ENCODE measurements around the gene KDSR.
A peak's percentile ranks its signal among the peaks of the same experiment; 100 is the strongest.

The KDSR gene

DNA sequence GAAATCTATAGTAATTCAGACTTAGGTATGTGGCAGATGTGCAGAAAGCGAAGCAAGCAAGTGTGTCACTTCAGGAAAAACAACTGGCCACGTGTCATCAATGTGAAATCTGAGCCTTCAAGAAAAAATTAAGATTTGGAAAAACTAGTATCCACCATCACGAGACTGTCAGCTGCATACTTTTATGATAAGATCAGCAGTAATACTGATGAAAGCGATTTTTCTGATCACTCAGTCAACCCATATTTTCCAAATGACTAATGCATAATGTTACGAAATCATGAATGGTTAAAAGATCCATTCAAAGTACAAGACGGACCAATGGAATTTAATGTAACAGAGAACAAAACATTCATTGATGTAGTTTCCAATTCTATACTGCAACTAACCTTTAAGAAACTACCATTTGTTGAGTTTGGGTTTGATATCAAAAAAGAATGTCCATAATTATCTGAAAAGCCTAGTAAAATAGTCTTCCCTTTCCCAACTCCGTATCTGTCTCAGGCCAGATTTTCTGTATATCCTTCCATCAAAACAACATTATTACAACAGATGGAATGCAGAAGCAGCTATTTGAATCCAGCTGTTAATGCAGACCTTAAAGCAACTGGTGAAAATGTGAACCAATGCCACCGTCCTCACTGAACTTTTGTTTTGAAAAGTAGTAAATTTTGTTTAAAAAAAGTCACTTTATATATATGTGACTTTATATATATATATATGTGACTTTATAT is 30.5 kb downstream of the KDSR start:
- TF ChIP-seq CTCF (IDR thresholded peaks at IDR 0.05; ENCODE audit: low read length, missing control alignments), result no peak
- no peak overlapping the region for H3K4me3 ChIP-seq (replicated peaks; ENCODE audit: low read depth, low read length)
- peak; percentile 92 for DNase-seq (ENCODE audit: low read depth)

DNA sequence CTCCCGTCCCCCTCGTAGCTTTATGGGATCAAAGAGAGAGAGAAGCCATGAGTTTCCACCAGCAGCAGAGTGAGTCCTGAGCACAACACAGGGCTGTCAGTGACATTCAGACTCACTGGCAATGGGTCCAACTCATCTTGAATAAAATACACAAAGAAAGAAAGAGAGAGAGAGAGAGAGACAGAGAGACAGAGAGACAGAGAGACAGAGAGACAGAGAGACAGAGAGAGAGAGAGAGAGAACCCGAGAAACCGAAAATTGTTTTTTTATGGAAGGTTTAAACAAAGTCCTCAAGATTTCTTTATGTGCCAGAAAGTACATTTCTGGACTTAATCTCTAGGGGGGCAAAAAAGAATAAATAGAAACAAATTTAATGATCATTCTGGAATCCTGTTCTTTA is 35.9 kb downstream of the KDSR start:
- no peak for TF ChIP-seq CTCF (IDR thresholded peaks at IDR 0.05; ENCODE audit: low read length, missing control alignments)
- no peak for DNase-seq (ENCODE audit: low read depth)
- no peak overlapping the region for H3K4me3 ChIP-seq (replicated peaks; ENCODE audit: low read depth, low read length)

GRCh38 chr18:63329431-63330145 is 37.4 kb downstream of the KDSR start:
- DNase-seq (ENCODE audit: low read depth), result no peak
- TF ChIP-seq CTCF (IDR thresholded peaks at IDR 0.05; ENCODE audit: low read length, missing control alignments), result no peak
- no peak overlapping the region for H3K4me3 ChIP-seq (replicated peaks; ENCODE audit: low read depth, low read length)

DNA sequence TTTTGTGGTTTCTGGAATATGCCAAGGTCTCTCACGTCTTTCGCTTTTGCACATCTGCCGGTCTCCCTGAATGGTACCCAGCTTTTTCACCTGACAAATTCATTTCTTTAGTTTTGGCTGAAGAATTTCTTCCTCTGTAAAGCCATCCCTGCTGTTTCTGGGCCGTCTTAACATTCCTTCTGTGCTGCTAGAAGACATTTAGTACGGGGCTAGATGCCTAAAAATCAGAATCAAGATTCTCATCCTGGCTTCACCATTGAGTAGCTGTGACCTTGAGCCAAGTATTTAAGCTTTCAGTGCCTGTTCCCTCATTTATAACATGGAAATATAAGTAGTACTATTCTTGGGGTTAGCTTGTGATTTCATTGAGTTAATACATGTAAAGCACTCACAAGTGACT is 41.0 kb downstream of the KDSR start:
- TF ChIP-seq CTCF (IDR thresholded peaks at IDR 0.05; ENCODE audit: low read length, missing control alignments), result no peak
- no peak for DNase-seq (ENCODE audit: low read depth)
- no peak overlapping the region for H3K4me3 ChIP-seq (replicated peaks; ENCODE audit: low read depth, low read length)

GRCh38 chr18:63325086-63325686 is 41.8 kb downstream of the KDSR start:
- no peak overlapping the region for H3K4me3 ChIP-seq (replicated peaks; ENCODE audit: low read depth, low read length)
- no peak for DNase-seq (ENCODE audit: low read depth)
- TF ChIP-seq CTCF (IDR thresholded peaks at IDR 0.05; ENCODE audit: low read length, missing control alignments), result no peak

DNA sequence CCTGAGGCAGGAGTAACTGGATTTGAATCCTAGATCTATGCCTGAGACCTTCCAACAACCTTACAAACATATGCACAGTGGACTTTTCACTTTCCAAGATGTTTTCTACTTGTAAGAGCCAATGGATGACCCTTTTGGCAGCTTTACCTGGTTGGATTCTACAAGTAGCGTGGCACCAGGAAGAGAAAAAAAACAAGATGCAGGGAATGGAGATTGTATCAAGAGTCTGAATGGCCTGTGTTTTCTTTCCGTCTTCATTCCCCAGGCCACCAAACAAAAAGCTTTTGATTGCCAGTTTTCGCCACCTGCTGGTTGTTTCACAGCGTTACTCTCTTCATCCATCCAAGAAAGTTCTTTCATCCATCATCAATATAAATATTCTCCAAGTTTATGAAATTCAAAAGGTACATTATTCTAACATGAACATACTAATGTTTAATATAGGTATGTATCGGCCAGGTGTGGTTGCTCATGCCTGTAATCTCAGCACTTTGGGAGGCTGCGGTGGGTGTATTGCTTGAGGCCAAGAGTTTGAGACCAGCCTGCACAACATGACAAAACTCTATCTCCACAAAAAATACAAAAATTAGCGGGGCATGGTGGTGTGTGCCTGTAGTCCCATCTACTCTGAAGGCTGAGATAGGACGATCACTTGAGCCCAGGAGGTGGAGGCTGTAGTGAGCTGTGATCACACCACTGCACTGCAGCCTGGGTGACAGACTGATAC is 43.9 kb downstream of the KDSR start:
- peak; percentile 79 for TF ChIP-seq CTCF (IDR thresholded peaks at IDR 0.05; ENCODE audit: low read length, missing control alignments)
- H3K4me3 ChIP-seq (replicated peaks; ENCODE audit: low read depth, low read length), result no peak overlapping the region

More for the DNA sequence above, 43.9 kb downstream of the KDSR start:
- DNase-seq (ENCODE audit: low read depth), result peak; percentile 85
